Transverse colon (tissue), 4 donors: ENCODE measurements around the gene PCDHA2.
A peak's percentile ranks its signal among the peaks of the same experiment; 100 is the strongest.

Experiments
- CTCF ChIP-seq, 5 experiments: fragments of 200-600 bp in 3 of 5; fragments of 450-650 bp in 2 of 5; sonication (generic) in 3 of 5; IDR thresholded peaks; 1 replicate in 2 of 5; 2 replicates in 3 of 5; pipeline ENCODE4 v1.5.1; 2016 to 2017; ENCODE audit warnings: antibody characterized with exemption in 5 of 5, inconsistent platforms in 3 of 5, mild to moderate bottlenecking in 2 of 5, moderate library complexity in 1 of 5
- POLR2AphosphoS5 ChIP-seq, 3 donors: sonication (generic); formaldehyde crosslinking; IDR thresholded peaks; one replicate each; pipeline ENCODE4 v1.6.1; 2016; ENCODE audit warnings: antibody characterized with exemption in 3 of 3

GRCh38 chr5:140800816-140801493, 6.3 kb downstream of the PCDHA2 start, which contains the start of gene PCDHA3:
- TF ChIP-seq POLR2AphosphoS5 (IDR thresholded peaks at IDR 0.05) (no peak), CTCF (IDR thresholded peaks at IDR 0.05) (peak in 1 of 5 experiments; percentile 22)
